ENCODE measurements around the gene ARID1B. TPM values are rescaled to one million over a fixed set of nuclear protein-coding genes. Genes with fewer than 3 reads are reported as not detected.

Gene ARID1B
- total RNA-seq, 1 experiment from 2014 or later: 42.8 TPM

GRCh38 chr6:156752666-156753301 is 24.4 kb upstream of the ARID1B start:
- H3K4me3 ChIP-seq: no peak overlapping the region
- H3F3A ChIP-seq (ENCODE audit: insufficient read depth, low read depth): no peaks in the 10 kb centered on the region
- ChIA-PET CTCF (no interaction called here), POLR2A (ENCODE audit: unreplicated experiment) (no interaction called here)
- no peaks in the 10 kb centered on the region for H3K79me2 ChIP-seq (ENCODE audit: low read depth)
- no peak; the same call in 1 of the 2 replicates for TF ChIP-seq CTCF (conservative IDR thresholded peaks at IDR 0.05)
- no peak for TF ChIP-seq EZH2 (IDR thresholded peaks at IDR 0.05; ENCODE audit: low read depth)
- H3K4me1 ChIP-seq (replicated peaks; ENCODE audit: insufficient read depth): no peaks in the 10 kb centered on the region
- no peak for DNase-seq
- no peaks in the 10 kb centered on the region for H3K27me3 ChIP-seq (ENCODE audit: insufficient read depth, low read depth)
- no peak overlapping the region for H3K27ac ChIP-seq
- intact Hi-C loops (cut with micrococcal nuclease; ENCODE audit: unreplicated experiment): no loop called here
- no TSS peak for BruUV-seq (replicated peaks)
- no peaks in the 10 kb centered on the region for H4K20me1 ChIP-seq (ENCODE audit: insufficient read depth)
- no peaks in the 10 kb centered on the region for H3K9me3 ChIP-seq (ENCODE audit: insufficient read depth, low read depth)
- H2AFZ ChIP-seq: no peak overlapping the region
- H3K36me3 ChIP-seq (ENCODE audit: low read depth): no peaks in the 10 kb centered on the region
- H3K4me2 ChIP-seq: no peak overlapping the region
- no peaks in the 10 kb centered on the region for H3K9me2 ChIP-seq (ENCODE audit: insufficient read depth)

- POLR2A ChIA-PET (ENCODE audit: unreplicated experiment): no interaction called here
- Histone ChIP-seq H3K4me3 (no peak overlapping the region), H3K4me2 (no peak overlapping the region), H4K20me1 (ENCODE audit: insufficient read depth) (no peaks in the 10 kb centered on the region), H3K9me3 (ENCODE audit: insufficient read depth, low read depth) (no peaks in the 10 kb centered on the region), H3K4me1 (replicated peaks; ENCODE audit: insufficient read depth) (no peaks in the 10 kb centered on the region), H3K79me2 (ENCODE audit: low read depth) (no peaks in the 10 kb centered on the region), H3K27me3 (ENCODE audit: insufficient read depth, low read depth) (no peaks in the 10 kb centered on the region), H3K36me3 (ENCODE audit: low read depth) (no peaks in the 10 kb centered on the region), H3K27ac (no peak overlapping the region), H2AFZ (no peak overlapping the region), H3F3A (ENCODE audit: insufficient read depth, low read depth) (no peaks in the 10 kb centered on the region), H3K9me2 (ENCODE audit: insufficient read depth) (no peaks in the 10 kb centered on the region)
- no TSS peak for BruUV-seq (replicated peaks)
- intact Hi-C loops (cut with micrococcal nuclease; ENCODE audit: unreplicated experiment): no loop called here
- TF ChIP-seq CTCF (conservative IDR thresholded peaks at IDR 0.05): no peak
- no peak for TF ChIP-seq EZH2 (IDR thresholded peaks at IDR 0.05; ENCODE audit: low read depth)
- CTCF ChIA-PET: no interaction called here
- no peak for DNase-seq
Measured at GRCh38 chr6:156756630-156757610, 20.3 kb upstream of the ARID1B start.

- Histone ChIP-seq H3K79me2 (ENCODE audit: low read depth) (no peaks in the 10 kb centered on the region), H3K4me1 (replicated peaks; ENCODE audit: insufficient read depth) (no peaks in the 10 kb centered on the region), H3K27ac (no peak overlapping the region), H3F3A (ENCODE audit: insufficient read depth, low read depth) (no peaks in the 10 kb centered on the region), H3K4me3 (no peak overlapping the region), H3K36me3 (ENCODE audit: low read depth) (no peaks in the 10 kb centered on the region), H3K9me2 (ENCODE audit: insufficient read depth) (no peaks in the 10 kb centered on the region), H3K9me3 (ENCODE audit: insufficient read depth, low read depth) (no peaks in the 10 kb centered on the region), H2AFZ (no peak overlapping the region), H4K20me1 (ENCODE audit: insufficient read depth) (no peaks in the 10 kb centered on the region), H3K4me2 (no peak overlapping the region), H3K27me3 (ENCODE audit: insufficient read depth, low read depth) (no peaks in the 10 kb centered on the region)
- TF ChIP-seq CTCF (conservative IDR thresholded peaks at IDR 0.05) (no peak), EZH2 (IDR thresholded peaks at IDR 0.05; ENCODE audit: low read depth) (no peak)
- no peak for DNase-seq
- intact Hi-C loops (cut with micrococcal nuclease; ENCODE audit: unreplicated experiment): no loop called here
- POLR2A ChIA-PET (ENCODE audit: unreplicated experiment): no interaction called here
- CTCF ChIA-PET: no interaction called here
- no TSS peak for BruUV-seq (replicated peaks)
Measured at GRCh38 chr6:156757849-156758248, 19.3 kb upstream of the ARID1B start.

Data from PC-9 (cell line).